CMK (cell line): ENCODE data around the gene MEGF9.
"Not testable (repeated sequence)": the region's sequence is repeated elsewhere in the genome, so short reads cannot be mapped to it uniquely, and the experiment has no call there.

ENCODE experiments used
- DNase-seq: peaks from one replicate; pipeline ENCODE4 v3.0.0-alpha.2; 2010; ENCODE audit warnings: low read depth

Gene MEGF9

GRCh38 chr9:120655005-120655622 lies 59.2 kb downstream of the MEGF9 start:
- no peak for DNase-seq

DNA sequence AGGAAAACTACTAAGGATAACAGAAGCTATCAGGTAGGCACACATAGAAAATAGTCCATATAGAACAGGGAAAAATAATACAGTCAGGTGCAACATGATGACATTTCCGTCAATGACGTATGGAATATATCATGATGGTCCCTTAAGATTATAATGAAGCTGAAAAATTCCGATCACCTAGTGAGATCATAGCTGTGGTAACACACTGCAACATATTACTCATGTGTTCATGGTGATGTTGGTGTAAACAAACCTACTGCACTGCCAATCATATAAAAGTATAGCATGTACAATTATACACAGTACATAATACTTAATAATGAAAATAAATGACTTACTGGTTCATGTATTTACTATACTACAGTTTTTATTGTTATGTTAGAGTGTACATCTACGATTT lies 60.0 kb downstream of the MEGF9 start:
- no peak for DNase-seq

DNA sequence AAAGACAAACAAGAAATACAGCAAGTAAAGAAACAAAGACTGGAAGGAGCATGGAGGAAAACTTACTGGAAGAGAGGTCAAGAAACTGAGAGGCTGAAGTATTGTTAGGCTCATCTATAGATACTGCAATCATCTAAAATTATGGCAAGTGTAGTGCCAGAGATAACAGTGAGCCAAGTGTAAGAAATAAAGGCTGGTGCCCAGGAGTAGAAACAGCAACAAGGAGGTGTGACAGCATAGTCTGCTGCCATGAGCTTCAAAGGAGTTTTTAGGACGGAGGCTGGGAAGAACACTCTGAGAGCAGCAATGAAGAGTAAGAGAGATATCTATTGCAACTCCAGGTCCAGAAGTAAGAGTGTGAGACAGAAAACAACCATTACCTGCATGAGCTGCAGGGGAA lies 60.5 kb downstream of the MEGF9 start:
- DNase-seq: no peak

DNA sequence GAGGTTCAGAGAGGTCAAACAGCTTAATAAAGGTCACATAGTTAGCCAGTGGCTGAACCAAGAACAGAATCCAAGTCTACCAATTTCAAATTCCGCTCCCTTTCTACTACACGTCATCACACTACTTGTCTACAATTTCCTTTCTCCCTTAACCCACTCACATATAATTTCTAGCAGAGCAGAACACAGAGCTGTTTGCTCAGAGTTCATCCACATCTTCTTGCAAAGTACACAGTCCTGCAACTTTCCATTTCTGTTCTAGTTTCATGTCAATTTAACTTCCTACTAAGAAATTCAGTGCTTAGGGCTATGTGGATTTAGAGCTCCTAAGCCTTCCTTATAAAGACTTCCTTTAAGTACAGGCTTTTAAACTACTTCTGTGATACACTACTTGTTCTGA lies 61.3 kb downstream of the MEGF9 start:
- DNase-seq: no peak

GRCh38 chr9:120650352-120650751 lies 63.9 kb downstream of the MEGF9 start:
- no peak for DNase-seq

GRCh38 chr9:120648581-120649197 lies 65.6 kb downstream of the MEGF9 start:
- no peak for DNase-seq

- DNase-seq: no peak
Measured at GRCh38 chr9:120646948-120647347, 67.3 kb downstream of the MEGF9 start.

DNA sequence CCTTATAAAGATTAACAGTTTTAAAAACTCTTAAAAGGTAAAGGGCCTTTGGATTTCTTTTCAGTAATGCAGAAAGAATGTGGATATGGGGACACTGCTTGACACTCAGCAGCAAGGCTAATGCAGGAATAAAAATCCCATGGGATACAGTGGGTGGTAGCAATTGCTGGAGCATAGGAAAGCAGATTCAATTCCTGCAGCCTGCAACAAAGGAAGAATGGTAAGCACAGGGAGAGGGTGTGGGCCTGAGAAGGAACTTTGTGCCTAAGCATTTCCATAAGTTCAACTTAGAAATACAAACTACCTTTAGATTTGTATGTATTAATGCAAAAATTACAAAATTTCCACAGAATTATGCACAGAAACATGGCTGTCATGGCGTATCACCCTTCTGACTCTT lies 68.5 kb downstream of the MEGF9 start:
- DNase-seq: no peak

GRCh38 chr9:120643061-120643460 lies 71.2 kb downstream of the MEGF9 start:
- DNase-seq: no peak

DNA sequence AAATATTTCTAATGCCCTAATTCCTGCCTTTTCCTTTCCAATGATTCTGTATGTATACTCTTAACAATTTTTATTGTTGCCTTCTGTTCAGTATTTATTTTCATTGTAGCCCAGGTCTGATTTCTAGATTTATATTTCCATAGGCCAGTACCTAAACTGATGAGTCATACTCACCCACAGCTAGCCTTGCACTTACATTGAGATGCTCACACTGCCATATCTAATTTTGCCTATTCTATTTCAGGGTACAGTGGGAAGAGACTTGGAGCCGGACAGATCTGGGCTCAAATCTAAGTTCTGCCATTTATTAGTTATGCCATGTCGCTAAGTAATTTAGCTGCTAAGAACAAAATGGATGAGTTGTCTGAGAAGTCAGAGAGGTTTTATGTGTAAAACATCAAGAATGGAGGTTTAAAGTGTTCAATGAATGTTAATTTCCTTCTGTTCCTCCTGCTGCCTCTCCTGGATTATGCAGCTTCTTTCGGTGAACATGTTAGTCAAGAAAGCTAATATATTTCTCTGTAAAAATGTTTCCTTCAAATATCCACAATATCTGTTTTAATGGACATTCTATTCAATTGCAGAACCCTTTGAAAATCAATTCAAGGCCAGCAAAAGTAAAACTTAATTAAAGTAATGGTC lies 72.0 kb downstream of the MEGF9 start:
- no peak for DNase-seq

DNA sequence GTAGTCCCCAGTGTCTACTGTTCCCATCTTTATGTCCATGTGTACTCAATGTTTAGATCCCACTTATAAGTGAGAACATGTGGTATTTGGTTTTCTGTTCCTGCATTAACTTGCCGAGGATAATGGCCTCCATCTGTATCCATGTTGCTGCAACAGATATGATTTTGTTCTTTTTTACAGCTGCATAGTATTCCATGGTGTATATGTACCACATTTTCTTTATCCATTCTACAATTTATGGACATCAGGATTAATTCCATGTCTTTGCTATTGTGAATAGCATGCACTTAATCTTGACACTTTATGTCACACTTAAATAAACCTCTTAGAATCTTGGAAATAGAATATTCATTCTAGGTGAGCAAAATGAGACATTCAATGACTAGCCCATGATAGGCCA lies 73.4 kb downstream of the MEGF9 start:
- DNase-seq: not testable (repeated sequence)

DNA sequence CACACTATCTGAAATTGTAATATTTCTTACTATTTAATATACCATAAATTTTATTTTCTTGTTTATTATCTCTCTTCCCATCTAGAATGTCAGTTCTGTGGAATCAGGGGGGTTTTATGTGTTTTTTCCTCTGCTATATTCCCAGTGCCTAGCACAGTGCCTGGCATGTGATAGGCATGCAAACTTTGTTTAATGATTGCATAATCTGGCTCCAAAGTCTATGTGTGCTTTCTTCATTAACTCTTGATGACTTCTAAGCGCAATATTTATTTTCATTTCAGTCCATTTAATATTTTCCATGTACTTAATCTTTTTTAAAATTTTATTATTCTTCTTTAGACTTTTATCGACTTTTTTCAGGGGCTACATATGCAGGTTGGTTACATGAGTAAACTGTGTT lies 73.9 kb downstream of the MEGF9 start:
- DNase-seq: no peak

DNA sequence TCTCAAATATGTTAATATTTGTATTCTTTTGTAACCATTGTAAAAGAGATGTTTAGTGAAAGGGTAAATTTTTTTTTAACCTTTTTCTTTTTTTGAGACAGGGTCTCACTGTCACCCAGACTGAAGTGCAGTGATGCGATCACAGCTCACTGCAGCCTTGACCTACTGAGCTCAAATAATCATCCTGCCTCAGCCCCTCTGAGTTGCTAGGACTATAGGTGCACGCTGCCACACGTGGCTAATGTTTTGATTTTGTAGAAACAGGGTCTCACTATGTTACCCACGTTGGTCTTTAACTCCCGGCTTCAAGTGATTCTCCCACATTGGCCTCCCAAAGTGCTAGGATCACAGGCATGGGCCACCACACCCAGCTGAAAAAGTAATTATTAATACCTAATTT lies 76.4 kb downstream of the MEGF9 start:
- DNase-seq: no peak

DNA sequence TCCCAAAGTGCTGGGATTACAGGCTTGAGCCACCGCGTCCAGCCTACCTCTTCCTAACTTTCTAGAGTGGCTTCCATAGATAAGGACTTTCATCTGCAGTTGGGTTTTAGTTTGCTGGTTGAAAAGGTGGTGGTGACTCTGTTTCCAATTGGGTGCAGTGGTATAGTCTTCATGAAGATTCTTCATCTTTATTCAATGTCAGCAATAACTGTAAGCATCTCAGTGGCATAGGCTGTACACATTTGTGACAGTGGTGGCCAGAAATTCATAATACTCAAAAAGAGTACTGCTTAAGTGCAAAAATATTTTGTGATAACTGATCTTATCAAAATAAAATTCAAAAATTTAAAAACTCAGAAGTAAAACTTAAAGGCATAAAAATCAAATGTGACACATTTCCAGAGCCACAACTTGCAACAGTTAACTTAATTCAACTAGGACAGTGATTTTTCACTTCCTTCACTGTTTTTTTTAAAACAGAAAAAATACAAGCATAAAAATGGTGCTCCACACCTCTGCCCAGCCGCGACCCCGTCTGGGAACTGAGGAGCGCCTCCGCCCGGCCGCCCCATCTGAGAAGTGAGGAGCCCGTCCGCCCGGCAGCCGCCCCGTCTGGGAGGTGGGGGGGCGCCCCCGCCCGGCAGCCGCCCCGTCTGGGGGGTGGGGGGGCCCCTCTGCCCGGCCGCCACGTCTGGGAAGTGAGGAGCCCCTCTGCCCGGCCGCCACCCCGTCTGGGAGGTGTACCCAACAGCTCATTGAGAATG lies 77.9 kb downstream of the MEGF9 start:
- DNase-seq: no peak

DNA sequence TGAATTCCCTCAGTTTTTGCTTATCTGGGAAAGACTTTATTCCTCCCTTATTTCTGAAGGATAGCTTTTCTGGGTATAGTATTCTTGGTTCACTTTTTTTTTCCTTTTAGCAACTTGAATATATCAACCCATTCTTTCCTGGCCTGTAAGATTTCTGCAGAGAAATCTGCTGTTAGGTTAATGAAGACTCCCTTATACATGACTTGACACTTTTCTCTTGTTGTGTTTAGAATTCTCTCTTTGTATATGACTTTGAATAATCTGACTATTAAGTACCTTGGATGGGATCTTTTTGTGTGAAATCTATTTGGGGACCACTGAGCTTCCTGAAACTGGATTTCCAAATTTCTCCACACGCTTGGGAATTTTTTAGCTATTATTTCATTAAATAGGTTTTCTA lies 79.3 kb downstream of the MEGF9 start:
- no peak for DNase-seq

GRCh38 chr9:120630333-120630732 lies 83.9 kb downstream of the MEGF9 start:
- DNase-seq: no peak

DNA sequence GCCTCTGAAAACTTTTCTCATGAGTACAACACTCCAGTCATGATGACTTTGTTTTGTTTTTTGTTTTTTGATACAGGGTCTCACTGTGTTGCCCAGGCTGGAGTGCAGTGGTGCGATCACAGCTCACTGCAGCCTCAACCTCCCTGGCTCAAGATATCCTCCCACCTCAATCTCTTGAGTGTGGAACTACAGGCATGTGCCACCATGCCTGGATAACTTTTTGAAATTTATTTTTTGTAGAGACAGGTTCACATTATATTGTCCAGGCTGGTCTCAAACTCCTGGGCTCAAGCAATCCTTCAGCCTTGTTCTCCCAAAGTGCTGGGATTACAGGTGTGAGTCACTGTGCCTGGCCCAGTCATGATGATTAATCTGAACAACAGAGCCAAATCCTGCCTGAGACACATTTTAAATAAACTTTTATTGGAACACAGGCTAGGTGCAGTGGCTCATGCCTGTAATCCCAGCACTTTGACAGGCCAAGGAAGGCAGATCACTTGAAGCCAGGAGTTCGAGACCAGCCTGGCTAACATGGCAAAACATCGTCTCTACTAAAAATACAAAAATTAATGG lies 85.3 kb downstream of the MEGF9 start:
- not testable (repeated sequence) for DNase-seq

- no peak for DNase-seq
Measured at GRCh38 chr9:120628207-120628924, 85.9 kb downstream of the MEGF9 start.

- DNase-seq: no peak
Measured at GRCh38 chr9:120627073-120627472, 87.2 kb downstream of the MEGF9 start.

DNA sequence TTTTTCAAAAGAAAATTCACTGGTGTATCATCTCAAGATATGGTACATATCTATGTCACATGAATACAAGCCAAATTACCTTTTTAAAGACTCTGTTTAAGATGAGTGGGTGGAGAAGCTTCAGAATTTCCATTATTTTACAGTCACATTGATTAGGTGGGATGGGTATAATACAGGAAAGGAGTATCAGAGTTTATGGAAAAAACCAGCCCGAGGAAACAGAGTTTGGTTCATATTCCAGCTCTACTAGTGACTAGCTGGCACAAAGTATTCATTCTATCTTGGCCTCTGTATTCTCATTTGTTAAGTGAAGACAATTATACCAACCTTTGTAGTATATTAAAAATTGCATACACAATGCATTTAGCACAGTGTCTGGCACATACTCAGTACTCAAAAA lies 87.8 kb downstream of the MEGF9 start:
- DNase-seq: no peak

GRCh38 chr9:120625222-120625621 lies 89.0 kb downstream of the MEGF9 start:
- no peak for DNase-seq

DNA sequence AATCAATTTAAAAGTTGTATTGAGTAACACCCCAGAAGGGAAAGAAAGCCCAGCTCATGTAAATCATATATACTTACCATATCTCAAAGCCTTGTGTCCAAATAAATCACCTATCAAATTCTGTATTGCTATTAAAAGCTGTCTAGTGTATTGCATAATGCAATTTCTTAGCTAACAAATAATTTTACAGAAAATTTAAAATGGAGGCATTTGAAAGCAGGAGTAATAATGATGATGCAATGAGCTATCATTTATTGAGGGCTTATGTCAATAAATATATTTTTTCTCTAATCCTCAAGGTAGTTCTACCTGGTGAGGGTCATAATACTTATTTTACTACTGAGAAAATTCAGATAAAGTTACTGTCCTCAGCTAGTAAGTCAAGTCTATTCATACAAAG lies 91.5 kb downstream of the MEGF9 start:
- DNase-seq: no peak
